Activated CD4-positive, alpha-beta T cell treated with anti-CD3 and anti-CD28 coated beads for 4 hours (primary cell): ENCODE results near the gene LSAMP.

Experiments used
- DNase-seq, 2 donors: peaks; one replicate each; pipeline ENCODE4 v3.0.0-alpha.2; 2020

LSAMP gene

GRCh38 chr3:116161575-116162525, 283.4 kb downstream of the LSAMP start:
- DNase-seq = no peak

DNA sequence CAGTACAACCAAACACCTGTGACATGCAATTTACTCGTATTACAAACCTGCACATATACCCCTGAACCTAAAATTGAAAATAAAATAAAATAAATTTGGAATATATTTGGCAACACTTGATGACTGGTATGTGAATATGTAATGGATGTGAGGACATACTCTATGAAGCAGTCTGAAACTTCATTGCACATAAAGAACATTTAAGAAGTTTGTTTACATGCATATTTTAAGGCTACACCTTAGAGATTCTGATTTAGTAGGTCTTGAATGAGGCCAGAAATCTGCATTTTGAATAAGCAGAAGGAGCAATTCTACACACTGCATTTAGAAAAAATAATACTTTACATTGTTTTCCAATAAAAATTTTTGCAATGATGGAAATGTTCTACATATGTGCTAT, 284.7 kb downstream of the LSAMP start:
- DNase-seq = no peak

- DNase-seq = no peak
Measured at GRCh38 chr3:116155841-116156240, 289.4 kb downstream of the LSAMP start.

- no peak for DNase-seq
Measured at GRCh38 chr3:116154389-116154788, 290.9 kb downstream of the LSAMP start.

DNA sequence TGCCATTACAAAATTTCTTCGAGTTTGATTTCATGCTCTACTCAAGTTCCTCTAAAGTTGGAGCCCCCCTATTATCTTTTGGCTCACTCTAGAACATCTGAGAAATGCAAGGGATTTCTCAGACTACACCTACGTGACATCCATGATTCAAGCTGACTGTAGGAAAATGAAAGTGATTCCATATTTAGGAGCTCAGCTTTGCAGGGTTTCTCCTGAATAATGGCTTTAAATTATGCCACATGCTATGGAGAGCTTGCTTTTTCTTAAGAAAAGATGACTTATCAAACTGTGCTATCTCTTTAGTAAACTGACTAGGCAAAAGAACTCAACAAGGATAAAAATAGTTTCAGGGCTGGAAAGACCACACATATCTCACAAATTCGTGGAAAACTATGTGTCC, 292.1 kb downstream of the LSAMP start:
- no peak for DNase-seq

GRCh38 chr3:116150655-116151167, 294.6 kb downstream of the LSAMP start:
- DNase-seq = no peak

GRCh38 chr3:116148881-116149851, 296.1 kb downstream of the LSAMP start:
- no peak for DNase-seq

DNA sequence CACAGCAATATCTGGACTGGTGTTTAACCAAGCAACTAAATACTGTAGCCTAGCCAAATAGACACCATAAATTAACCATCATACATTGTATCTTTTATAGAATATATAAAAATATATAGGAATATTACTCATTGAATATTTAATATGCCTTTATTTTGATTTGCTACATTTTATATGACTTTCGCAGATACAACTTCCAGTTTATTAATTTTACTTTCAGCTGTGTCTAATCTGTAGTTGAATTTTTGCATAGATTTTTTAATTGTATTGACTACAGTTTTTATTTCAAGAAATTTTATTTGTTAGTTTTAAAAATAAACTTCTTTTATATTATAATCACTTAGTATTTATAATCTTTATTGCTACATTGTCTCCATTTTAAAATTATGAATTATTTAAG, 299.7 kb downstream of the LSAMP start:
- DNase-seq = no peak

DNA sequence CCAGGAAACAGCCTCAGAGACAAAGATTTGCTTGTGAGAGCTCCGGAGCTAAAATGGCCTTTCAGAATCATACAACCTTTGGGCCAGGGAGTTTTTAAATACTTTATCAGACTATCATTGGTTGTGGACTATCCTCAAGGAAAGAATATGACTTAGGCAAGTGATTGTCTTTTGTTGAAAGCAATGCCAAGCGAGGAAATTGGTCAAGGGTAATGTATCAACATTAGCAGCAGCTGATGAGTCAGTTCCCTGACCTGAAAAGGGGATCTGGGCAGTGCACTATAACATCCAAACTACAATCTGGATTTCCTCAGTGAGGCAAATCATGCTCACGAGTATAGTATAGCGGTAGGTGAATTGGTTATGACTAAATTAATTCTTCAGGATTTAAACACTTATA, 303.6 kb downstream of the LSAMP start:
- no peak for DNase-seq

- no peak for DNase-seq
Measured at GRCh38 chr3:116140100-116140689, 305.1 kb downstream of the LSAMP start.

DNA sequence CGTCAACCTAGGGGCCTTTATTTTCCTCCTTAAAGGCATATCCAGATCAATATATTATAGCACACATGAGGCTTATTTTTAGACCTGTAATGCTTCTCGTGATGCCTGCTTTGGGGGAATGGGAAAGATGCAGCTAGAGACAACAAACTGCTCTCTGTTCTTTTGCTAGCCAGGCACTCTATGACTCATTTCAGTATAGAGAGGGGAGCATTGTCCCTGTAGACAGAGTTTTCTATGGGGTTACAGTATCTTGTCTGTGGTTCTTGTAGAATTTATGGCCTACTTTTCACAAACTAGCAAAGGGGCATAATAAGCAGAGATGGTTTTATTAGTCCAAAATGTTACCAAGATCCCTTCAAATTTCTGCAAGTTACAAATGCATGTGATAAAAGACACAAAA, 305.6 kb downstream of the LSAMP start:
- no peak for DNase-seq

DNA sequence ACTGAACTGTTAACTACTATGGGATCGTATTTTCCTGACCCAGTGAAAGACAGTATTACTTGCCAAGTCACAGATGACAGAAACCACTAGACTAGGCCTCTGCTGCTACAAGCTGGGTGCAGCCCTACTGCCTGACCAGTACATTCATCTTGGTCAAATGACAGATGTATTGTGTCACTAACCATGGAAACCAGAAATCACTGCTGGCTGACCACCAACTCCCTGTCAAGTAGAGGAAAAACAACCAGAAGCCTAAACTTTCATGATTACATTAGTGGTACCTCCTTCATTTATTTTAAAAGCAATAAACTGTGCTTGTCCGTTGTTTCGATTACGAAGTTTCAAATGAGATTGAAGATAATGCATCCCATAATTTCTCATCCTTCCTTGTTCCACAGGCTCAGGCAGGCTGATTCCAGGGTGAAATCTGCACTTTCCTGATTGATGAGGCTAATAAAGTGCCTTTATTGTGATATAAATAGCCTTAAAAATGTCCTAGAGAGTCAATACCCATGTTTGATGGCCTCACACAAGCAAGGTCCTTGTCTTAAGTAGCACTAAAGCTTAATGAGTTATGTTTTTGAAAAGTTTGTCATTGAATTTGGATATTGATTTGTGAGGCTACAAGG, 309.7 kb downstream of the LSAMP start:
- DNase-seq = no peak

GRCh38 chr3:116129187-116129946, 315.9 kb downstream of the LSAMP start:
- DNase-seq = no peak

- no peak for DNase-seq
Measured at GRCh38 chr3:116127464-116127863, 317.8 kb downstream of the LSAMP start.

GRCh38 chr3:116124166-116124565, 321.1 kb downstream of the LSAMP start:
- no peak for DNase-seq

GRCh38 chr3:116118475-116119169, 326.7 kb downstream of the LSAMP start:
- no peak for DNase-seq

GRCh38 chr3:116114586-116114985, 330.7 kb downstream of the LSAMP start:
- DNase-seq = no peak

GRCh38 chr3:116112696-116113095, 332.6 kb downstream of the LSAMP start:
- no peak for DNase-seq

GRCh38 chr3:116111765-116112164, 333.5 kb downstream of the LSAMP start:
- DNase-seq = no peak

DNA sequence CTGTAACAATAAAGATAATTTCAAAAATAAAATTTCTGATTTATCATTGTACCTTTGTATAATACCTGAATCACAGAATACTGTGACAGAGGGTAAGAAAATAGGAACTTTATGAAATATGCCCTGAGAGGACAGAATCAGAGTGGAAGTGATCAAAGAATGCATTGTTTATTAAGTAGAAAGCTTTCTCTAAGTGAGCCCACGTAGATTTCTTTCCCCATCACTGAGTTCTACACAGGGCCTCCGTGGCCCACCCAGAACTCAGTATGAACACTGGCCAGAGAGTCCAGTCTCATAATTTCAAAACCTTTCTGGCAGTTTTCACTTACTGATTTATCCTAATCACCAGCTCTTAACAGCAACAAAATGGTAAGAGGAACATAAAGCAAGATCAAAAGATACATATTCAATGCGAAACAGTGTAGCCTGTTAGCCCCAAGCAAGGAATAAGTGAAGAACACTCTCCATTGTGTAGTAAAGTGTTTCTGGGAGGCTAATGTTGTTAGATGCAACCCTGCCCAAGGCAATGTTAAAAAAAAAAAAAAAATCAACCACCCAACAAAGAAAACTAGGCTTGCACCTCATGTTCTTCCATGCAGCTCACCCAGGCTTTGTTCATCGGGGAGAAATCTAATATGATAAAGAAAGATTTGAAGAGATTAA, 341.3 kb downstream of the LSAMP start:
- no peak for DNase-seq
